ENCODE measurements around the gene FNDC3A.

Gene FNDC3A

GRCh38 chr13:49124693-49125304 lies 149.1 kb downstream of the FNDC3A start:
- Histone ChIP-seq H3K4me2 (ENCODE audit: insufficient read depth, low read length) (no peak overlapping the region), H3K9ac (ENCODE audit: low read depth, low read length) (no peak overlapping the region), H3K4me1 (ENCODE audit: insufficient read depth, low read length) (no peaks in the 10 kb centered on the region), H3K27me3 (ENCODE audit: insufficient read depth, low read length, poor library complexity) (no peaks in the 10 kb centered on the region), H3K27ac (ENCODE audit: low read length) (no peak overlapping the region), H3K9me3 (ENCODE audit: insufficient read depth, low read length, severe bottlenecking) (no peaks in the 10 kb centered on the region), H4K20me1 (ENCODE audit: insufficient read depth, low read length) (no peaks in the 10 kb centered on the region; the same call in 1 of the 2 replicates), H3K79me2 (ENCODE audit: insufficient read depth, low read length) (peaks cover 54% of the 10 kb centered on the region), H2AFZ (ENCODE audit: low read depth, low read length) (no peak overlapping the region), H3K36me3 (ENCODE audit: insufficient read depth, low read length) (peaks cover 25% of the 10 kb centered on the region), H3K4me3 (ENCODE audit: low read depth in 1 of 2, low read length in 2 of 2) (no peak overlapping the region)
- no peak for TF ChIP-seq CTCF (IDR thresholded peaks at IDR 0.05; ENCODE audit: borderline replicate concordance, extremely low read depth, low read length, poor library complexity, severe bottlenecking)
- no peak for TF ChIP-seq EZH2 (IDR thresholded peaks at IDR 0.05; ENCODE audit: borderline replicate concordance, low read depth, low read length, severe bottlenecking)
- no peak for DNase-seq
- no peak for ATAC-seq (ENCODE audit: insufficient read depth, low read depth)

- no peak overlapping the region for H3K4me3 ChIP-seq (ENCODE audit: low read depth in 1 of 2, low read length in 2 of 2)
- ATAC-seq (ENCODE audit: insufficient read depth, low read depth): no peak
- H4K20me1 ChIP-seq (ENCODE audit: insufficient read depth, low read length): no peaks in the 10 kb centered on the region; the same call in 1 of the 2 replicates
- H3K4me2 ChIP-seq (ENCODE audit: insufficient read depth, low read length): no peak overlapping the region
- no peak overlapping the region for H3K9ac ChIP-seq (ENCODE audit: low read depth, low read length)
- H3K79me2 ChIP-seq (ENCODE audit: insufficient read depth, low read length): peaks cover 61% of the 10 kb centered on the region
- no peak overlapping the region for H2AFZ ChIP-seq (ENCODE audit: low read depth, low read length)
- H3K36me3 ChIP-seq (ENCODE audit: insufficient read depth, low read length): peaks cover 29% of the 10 kb centered on the region
- no peak for DNase-seq
- no peaks in the 10 kb centered on the region for H3K4me1 ChIP-seq (ENCODE audit: insufficient read depth, low read length)
- H3K27ac ChIP-seq (ENCODE audit: low read length): no peak overlapping the region
- H3K27me3 ChIP-seq (ENCODE audit: insufficient read depth, low read length, poor library complexity): no peaks in the 10 kb centered on the region
- no peaks in the 10 kb centered on the region for H3K9me3 ChIP-seq (ENCODE audit: insufficient read depth, low read length, severe bottlenecking)
- TF ChIP-seq EZH2 (IDR thresholded peaks at IDR 0.05; ENCODE audit: borderline replicate concordance, low read depth, low read length, severe bottlenecking) (no peak), CTCF (IDR thresholded peaks at IDR 0.05; ENCODE audit: borderline replicate concordance, extremely low read depth, low read length, poor library complexity, severe bottlenecking) (no peak)
Measured at GRCh38 chr13:49125964-49126524, 150.3 kb downstream of the FNDC3A start.

GRCh38 chr13:49132479-49133002 lies 156.8 kb downstream of the FNDC3A start:
- H4K20me1 ChIP-seq (ENCODE audit: insufficient read depth, low read length): no peaks in the 10 kb centered on the region
- H3K4me2 ChIP-seq (ENCODE audit: insufficient read depth, low read length): no peak overlapping the region
- no peak overlapping the region for H3K4me3 ChIP-seq (ENCODE audit: low read depth in 1 of 2, low read length in 2 of 2)
- no peaks in the 10 kb centered on the region for H3K4me1 ChIP-seq (ENCODE audit: insufficient read depth, low read length)
- peaks cover 35% of the 10 kb centered on the region for H3K79me2 ChIP-seq (ENCODE audit: insufficient read depth, low read length)
- TF ChIP-seq EZH2 (IDR thresholded peaks at IDR 0.05; ENCODE audit: borderline replicate concordance, low read depth, low read length, severe bottlenecking) (no peak), CTCF (IDR thresholded peaks at IDR 0.05; ENCODE audit: borderline replicate concordance, extremely low read depth, low read length, poor library complexity, severe bottlenecking) (no peak)
- H3K27ac ChIP-seq (ENCODE audit: low read length): no peak overlapping the region
- no peak overlapping the region for H2AFZ ChIP-seq (ENCODE audit: low read depth, low read length)
- H3K9me3 ChIP-seq (ENCODE audit: insufficient read depth, low read length, severe bottlenecking): no peaks in the 10 kb centered on the region
- ATAC-seq (ENCODE audit: insufficient read depth, low read depth) (no peak), DNase-seq (no peak)
- peaks cover 62% of the 10 kb centered on the region for H3K36me3 ChIP-seq (ENCODE audit: insufficient read depth, low read length)
- H3K27me3 ChIP-seq (ENCODE audit: insufficient read depth, low read length, poor library complexity): no peaks in the 10 kb centered on the region
- no peak overlapping the region for H3K9ac ChIP-seq (ENCODE audit: low read depth, low read length)
